Renal pelvis (tissue), 4 donors: ENCODE data around the gene TGM3. TPM values are rescaled to one million over a fixed set of nuclear protein-coding genes. Genes with fewer than 3 reads are reported as not detected.

ENCODE experiments used
- DNase-seq: peaks from one replicate; pipeline ENCODE4 v3.0.0-alpha.2; 2013
- polyA plus RNA-seq, 3 donors: library from polyadenylated mRNA; unstranded; fragments of 120-200 nt; gene quantifications; one replicate each; pipeline ENCODE4 v1.2.1, GENCODE V29; 2013; ENCODE audit not compliant: insufficient read length in 3 of 3

Gene TGM3
- polyA plus RNA-seq, 3 donors: 0.57 to 1.1 (median 0.68) TPM

DNA sequence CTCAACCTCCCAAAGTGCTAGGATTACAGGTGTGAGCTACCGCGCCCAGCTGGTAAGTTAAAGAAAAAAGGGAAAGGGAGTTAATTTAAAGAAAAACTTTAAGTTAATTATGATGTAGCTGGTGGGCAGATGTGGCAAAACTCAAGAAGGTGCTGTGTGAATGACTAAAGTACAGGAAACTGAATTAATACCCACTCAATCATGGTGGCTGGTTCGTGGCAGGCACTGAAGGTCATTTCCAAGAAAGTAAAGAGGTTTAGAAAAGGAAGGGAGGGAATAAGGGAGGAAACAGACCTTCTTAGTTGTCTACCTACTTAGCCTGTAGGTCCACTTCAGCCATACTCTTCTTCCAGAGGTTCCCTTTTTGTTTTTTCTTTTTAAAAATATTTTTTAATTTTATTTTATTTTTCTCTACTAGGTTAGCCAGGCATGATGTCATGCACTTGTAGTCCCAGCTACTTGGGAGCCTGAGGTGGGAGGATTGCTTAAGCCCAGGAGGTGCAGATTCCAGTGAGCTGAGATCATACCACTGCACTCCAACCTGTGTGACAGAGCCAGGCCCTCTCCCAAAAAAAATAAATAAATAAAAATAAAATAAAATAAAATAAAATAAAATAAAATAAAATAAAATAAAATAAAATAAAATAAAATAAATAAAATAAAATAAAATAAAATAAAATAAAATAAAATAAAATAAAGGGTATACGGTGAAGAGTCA is 11.9 kb upstream of the TGM3 start:
- DNase-seq: no peak

DNA sequence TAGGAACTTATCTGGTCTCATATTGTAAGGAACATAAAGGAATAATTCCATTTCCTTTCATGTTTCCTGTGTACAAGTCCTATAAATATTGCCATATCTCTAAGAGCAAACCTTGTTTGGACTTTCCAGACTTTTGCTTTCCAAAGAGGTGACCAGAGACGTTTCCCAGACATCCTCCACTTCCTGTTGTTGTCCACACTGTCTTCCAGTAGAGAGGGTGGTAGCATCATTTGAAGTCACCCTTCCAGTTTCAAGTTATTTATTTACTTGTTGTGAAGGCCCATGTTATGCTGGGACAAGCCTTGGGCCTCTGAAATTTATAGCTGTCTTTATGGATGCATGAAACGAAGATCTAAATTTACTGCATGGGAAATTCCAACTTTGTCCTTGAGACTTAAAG is 10.6 kb upstream of the TGM3 start:
- DNase-seq: no peak

DNA sequence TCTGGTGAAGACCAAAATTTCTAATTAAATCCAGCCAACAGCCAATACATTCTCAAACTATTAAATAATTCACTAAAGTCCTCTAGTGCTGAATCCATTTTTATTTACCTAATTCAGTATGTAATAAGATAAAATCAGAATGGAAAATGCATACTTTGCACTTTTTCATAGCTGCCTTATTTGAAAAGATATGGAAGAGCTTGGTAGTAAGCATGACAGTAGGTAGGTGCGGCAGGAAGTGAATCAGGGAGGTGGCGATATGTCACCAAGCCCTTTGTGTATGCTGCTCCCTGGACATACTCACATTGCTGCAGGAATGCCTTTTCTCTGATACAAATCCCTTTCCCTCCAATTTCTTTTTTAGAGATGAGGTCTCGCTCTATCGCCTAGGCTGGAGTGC is 10.2 kb upstream of the TGM3 start:
- no peak for DNase-seq

DNA sequence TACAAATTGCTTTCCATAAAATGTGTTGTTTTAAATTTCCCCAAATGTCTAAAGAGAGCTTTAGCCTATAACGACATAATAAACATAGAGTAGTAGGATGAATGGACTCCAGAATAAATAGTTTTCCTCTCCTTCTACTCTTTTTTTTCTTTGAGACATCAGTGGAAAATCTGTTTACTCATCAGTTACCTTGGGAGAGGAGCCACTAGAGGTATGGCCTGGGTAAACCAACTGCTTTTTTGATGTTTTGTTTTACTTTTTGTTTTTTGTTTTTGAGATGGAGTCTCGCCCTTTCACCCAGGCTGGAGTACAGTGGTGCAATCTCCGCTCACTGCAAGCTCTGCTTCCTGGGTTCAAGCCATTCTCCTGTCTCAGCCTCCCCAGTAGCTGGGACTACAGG is 8.3 kb upstream of the TGM3 start:
- DNase-seq: no peak

DNA sequence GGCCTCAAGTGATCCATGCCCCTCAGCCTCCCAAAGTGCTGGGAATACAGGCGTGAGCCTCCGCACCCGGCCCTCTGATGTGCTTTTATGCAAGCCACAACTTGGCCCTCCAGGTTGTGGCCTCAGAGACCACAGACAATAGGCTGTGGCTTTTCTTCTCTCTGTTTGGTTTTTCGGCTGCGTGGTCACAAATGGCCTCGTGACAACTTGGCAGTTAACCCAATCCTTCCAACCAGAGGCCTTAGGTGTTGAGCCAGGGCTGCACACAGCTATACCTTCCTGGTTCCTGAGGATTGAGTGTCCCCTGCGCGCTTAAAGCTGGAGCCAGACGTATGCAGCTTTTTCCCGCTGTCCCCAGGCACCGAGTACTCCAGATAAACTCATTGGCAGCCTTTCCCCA is 6.3 kb upstream of the TGM3 start:
- DNase-seq: no peak

DNA sequence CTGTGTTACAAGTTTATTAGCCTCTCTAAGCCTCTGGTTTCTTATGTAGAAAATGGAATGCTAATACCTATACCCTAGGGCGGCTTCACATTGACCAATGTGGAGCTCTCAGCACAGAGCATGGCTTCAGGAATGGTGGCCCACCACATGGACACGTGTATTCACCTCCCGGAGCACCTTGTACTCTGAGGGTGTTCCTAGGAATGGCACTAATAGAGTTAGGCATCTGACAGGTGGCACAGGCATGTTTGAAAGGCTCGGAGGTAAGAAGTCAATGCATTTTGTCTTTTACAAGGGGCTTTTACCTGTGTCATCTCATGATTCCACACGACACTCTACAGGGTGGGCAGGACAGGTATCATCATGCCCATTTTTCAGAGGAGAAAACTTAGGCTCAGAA is 5.3 kb upstream of the TGM3 start:
- DNase-seq: no peak

DNA sequence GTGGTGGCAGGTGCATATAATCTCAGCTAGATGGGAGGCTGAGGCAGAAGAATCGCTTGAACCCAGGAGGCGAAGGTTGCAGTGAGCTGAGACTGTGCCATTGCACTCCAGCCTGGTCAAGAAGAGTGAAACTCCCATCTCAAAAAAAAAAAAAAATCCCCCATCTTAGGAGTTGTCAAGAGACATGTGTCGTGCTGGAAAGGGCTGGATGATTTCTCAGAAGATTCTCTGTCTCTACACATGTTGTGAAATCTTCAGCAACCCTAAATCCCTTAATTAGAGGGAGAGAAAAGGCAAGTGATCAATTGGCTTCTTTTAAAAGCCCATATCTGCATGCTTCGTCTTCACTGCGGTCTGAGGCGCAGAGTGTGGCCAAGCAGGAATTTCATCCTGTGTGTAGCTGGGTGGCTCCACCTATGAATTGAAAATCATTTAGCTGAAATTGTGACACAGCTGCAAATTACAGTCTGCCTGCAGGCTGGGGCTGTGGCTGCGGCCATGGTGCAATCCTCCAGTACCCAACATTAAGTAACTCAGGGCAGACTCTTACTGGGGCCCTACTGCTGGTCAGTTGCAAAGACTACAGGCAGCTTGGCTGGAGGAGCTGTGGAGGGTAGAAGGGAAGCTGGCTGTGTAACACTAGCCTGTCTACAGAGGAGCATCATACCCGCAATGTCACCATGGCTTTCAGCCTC is 3.2 kb upstream of the TGM3 start:
- no peak for DNase-seq

DNA sequence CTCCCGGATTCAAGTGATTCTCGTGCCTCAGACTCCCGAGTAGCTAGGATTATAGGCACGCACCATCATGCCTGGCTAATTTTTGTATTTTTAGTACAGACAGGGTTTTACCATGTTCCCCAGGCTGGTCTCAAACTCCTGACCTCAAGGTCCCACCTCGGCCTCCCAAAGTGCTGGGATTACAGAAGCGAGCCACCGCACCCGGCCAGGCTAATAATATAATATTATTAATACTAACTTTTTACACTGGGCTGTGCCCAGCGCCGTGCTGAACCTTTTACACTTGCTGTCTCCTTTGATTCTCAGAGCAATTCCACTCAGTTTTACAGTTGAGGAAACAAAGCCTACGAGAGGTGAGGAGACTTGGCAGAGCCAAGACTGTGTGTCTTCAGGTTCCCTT is 2.3 kb upstream of the TGM3 start:
- DNase-seq: no peak

DNA sequence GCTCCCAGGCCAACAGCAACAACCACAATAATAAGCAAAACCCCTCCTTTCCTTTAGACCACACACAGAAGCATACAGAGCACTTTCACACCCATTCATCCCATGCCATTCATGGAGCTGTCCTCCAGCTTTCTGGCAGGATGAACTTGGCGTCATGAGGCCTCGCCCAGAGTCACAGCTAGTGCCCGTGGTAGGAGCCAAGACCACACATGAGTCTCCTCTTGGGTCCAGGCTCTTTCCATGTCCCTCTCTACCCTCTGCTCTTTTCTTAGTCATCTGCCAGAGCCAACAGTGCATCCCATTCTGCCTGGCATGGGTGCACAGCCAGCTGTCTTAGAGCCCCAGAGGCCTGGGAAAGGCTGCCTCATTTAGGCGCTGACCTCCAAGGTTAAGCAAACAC is 1.8 kb upstream of the TGM3 start:
- no peak for DNase-seq

DNA sequence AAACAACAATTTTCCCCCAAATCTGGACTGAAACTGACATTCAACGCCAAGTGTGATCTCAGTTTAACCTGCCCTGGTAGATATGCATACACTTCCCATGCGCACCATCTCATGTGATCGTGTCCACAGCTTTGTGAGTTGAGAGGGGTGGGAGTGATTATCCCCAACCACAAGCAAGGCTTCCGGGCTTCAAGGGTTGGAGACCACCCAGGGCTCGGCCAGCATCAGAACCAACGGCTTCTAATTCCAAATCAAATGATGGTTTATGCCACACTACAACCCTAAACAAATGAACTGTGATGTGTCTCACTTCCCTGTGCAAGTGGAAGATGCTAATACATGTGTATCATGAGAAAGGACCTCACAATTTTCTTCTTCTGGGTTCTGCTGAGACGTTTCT is 515 bp upstream of the TGM3 start:
- no peak for DNase-seq

DNA sequence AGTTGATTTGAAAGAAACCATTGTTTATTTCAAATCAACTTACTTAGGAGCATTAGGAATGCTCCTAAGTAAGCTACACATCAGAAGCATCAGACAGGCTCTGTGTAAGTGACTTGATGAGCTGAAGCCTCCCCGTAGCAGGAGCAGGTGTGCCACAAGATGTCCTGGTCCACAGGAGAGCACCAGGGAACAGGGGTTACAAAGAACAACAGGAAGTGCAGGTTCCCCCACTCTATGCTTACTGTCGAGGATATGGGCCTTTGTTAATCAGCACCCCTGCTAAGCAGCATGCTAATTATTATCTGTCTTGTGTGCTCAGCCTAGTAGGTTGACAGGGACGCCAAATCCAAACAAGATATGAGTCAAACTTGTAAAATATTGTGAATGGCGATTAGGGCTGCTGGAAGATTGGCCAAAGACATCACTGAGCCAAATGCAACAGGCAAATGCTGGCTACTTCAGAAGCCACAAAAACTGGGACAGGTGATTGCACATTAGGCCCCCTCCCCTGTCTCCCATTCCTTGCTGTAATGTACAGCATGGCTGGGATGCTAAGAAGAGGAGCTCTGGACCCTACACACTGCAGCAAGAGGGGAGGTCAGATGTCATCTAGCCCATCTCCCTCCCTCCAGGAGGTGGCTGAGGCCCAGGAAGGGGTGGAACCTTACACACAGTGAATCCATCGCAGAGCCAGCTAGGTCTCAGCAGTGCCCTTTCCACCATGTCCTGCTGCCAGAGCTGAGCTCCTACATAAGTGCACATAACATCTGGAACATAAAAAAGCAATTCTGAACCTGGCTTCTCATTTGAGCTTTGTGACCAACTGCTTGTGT is 939 bp downstream of the TGM3 start:
- DNase-seq: no peak

DNA sequence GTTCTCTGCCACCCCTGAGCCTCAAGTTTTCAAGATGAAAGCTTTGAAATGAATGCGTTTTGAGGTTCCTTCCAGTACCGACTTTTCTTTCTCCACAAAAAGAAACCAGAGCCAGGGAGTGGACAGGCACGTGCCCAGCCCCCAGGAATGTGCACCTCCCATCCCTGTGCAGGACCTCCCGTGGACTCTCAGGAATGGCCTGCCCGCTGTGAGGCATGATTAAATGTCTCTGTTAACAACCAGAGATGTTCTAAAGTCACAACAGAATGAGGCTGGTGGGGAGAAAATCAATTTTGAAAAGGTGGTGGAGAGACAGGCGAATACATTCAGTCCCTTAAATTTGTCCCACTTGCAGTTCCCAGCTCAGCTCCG is 1.5 kb downstream of the TGM3 start:
- no peak for DNase-seq

DNA sequence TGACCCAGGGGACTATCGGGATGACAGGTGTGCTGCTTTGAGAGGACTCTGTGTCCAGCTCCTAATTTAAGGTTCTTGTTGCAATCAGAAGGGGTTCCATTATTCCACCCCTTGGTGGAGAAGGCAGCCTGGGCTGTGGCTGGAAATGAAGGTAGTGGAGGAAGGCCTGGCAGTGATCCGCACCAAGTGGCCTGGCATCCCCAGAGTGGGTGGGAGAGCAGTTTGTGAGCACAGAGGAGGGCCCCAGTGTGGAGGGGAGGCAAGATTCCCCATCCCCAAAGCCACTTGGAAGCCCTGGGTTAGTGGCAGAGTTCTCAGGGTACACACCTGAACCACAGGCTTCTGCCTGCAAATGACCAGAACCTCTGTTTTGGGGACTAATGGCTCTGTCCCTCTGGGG is 2.3 kb downstream of the TGM3 start:
- DNase-seq: no peak

DNA sequence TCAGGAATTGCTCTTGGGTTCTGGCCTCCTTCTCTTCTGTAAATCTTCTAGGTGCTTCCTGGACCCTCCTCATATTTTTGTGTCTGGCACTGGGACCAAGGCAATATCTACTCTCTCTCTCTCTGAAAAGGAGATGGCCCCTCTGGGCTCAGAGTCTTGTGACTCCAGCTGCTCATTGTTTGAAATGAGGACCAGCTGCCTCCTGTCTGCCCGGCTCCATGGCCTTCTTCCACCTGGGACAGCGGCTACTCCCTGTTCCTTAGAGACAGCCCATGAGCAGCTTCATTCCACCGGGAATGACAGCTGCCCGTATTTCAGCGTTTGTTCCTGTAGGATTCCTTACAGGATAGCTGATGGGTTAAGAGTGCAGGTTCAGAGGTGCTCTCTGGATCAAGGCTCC is 2.9 kb downstream of the TGM3 start:
- DNase-seq: no peak

DNA sequence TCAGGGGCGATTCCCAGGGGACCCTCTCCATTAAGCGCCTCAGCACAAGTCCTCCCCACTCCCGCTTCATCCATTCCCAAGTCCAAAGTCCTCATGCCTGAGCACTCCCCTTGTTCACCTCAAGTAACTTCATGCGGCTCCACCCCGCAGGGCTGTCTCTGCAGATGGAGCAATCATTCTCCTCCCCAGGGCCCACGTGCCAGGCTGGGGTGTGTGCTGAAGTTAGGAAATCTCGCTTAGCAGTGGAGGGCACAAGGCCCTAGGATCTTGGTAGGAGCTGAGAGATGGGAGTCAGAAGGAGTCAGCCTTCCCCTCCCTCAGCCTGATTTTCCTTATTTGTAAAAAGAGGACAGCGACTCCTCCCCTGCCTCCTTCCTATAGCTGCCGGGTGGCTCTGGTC is 3.5 kb downstream of the TGM3 start:
- DNase-seq: no peak

DNA sequence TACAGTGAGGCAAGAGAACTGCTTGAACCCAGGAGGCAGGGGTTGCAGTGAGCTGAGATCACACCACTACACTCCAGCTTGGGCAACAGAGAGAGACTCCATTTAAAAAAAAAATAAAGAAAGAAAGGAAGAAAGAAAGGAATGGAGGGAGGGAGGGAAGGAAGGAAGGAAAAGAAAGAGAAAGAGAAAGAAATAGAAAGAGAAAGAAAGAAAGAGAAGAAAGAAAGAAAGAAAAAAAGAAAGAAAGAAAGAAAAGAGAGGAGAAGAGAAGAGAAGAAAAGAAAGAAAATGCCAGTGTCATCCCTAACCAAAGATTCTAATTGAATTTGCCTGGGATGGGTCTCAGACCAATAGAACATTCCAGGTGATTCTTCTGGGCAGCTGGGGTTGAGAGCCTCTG is 4.2 kb downstream of the TGM3 start:
- no peak for DNase-seq

DNA sequence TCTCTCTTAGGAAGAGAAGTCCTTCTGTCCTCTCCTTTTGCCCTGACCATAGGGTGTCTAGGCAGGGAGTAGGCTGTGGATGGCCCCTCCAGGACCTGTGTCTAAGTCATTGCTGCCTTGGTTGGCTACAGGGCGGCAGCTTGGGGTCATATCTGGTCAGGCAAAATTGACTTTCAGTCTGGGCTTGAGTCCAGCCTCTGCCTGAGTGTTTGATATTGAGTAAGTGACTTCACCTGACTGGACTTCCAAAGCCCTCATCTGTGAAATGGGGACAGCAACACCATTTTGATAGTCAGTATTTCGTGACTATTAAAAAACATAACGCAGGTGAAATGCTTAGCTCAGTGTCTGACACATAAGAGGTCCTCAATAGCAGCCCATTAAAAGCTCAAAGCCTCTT is 4.6 kb downstream of the TGM3 start:
- DNase-seq: no peak

DNA sequence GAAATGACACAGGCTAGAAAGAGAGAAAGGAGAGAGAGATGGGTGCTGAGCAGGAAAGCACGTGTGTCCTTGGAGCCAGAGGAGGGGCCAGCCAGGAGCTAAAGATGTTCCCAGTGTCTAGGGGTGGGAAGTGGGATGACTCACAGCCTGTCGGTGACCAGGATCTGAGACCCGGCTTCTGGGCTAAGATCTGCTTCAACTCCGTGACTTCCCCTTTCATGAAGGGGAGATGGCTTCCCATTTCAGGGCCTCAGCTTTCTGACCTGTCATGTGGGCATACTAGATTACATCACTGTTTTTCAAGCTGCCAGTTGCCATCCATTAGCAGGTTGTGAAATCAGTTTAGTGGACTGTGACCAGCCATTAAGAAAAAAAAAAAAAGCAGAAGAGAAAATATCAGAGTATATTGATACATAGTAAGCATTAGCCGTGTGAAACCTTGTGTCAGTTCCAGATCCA is 5.4 kb downstream of the TGM3 start:
- DNase-seq: no peak

DNA sequence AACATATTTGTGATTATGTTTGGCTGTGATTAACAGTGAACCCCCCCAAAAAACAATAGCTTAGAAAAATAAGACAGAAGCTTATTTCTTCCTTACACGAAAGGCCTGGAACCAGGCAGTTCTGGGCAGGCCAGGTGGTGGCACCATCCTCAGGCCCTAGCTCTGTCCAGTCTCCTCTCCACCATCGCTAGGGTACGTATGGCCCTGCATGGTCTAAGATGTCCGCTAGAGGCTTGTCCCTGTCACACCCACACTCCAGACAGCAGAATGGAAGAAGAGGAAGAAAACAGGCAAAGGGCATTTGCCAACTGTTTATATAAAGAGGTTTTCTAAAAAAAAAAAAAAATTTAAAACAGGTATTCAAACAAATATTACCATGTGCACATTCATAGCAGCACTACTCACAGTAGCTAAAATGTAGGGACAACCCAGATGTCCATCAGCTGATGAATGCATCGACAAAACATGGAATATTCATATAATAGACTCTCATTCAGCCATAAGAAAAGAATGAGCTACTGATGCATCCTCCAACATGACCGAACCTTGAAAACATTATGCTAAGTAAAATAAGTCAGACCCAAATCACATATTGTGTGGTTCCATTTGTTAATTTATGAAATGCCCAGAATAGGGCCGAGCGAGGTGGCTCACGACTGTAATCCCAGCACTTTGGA is 6.7 kb downstream of the TGM3 start:
- DNase-seq: no peak

DNA sequence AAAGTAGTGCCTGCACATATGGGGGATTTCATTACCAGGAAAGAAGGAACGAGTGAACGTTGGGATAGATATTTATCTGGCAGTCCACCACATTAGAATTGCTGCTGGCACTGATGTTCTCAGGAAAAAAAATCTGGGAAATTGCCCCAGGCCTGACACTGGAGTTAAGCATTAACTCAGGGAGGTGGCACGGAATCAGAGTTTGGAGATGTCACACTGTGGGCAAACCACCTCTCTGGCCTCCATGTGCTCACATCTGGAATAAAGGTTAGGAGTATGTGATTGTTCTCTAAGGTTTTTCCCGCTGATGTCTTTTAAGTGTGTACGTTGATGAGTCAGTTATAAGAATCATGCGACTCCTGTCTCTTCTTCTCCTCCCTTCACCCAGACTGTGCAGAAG is 7.9 kb downstream of the TGM3 start:
- no peak for DNase-seq

DNA sequence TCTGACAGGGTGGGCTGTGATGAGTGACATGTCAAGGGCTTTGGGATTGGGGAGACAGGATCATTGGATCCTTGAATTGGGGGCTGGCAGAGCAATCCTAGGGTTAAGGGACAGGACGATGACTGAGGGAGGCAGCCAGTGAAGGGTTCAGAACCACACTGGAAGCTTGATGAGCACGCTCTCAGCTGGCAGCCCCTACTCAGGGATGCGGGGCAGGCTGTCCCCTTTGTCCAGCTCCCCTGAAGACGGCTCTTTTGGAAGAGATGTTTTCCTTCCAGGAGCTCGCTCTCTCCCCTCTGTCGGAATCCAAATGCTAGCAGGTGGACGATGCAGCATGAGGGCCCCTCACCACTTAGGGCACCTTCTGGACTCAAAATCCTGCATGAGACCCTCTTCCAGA is 8.4 kb downstream of the TGM3 start:
- no peak for DNase-seq

DNA sequence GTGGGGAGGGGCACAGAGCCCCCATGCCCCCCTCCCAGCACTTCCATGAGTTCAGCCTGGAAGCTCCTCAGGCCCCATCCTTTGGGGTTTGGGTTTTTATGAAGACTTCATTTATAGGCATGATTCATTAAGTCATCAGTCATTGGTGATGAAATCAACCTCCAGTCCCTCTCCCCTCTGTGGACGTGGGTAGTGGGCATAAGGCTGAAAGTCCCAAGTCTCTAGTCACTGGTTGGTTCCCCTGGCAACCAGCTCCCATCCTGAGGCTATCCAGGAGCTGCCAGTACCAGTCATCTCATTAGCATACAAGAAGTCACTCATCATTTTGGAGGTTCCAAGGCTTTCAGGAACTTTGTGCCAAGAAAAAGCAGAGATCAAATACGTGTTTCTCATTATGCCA is 9.2 kb downstream of the TGM3 start:
- DNase-seq: no peak

DNA sequence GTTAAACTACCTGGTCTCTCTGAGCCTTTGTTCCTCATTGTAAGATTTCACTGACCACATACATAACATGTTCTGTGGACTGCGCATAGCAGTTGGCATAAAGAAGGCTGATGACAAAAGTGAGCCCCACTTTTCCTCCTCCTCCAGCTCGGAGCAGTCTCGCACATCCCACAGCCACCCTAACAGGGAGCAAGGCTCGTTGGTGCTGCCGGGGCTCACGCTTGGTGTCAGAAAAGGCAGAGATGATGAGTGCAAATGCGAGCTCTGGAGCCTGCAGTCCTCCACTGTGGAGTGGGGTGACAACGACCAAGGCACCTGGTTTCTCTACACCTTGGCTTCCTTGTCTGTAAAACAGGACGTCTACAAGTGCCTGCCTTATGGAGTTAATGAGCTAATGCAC is 9.7 kb downstream of the TGM3 start:
- DNase-seq: no peak
